Stomach (tissue), 4 donors: Measurements from ENCODE around the gene TMEM135.

Source experiments
- EP300 ChIP-seq: sonication (generic); formaldehyde crosslinking; IDR thresholded peaks from one replicate; pipeline ENCODE4 v1.6.1; 2017; ENCODE audit warnings: antibody characterized with exemption
- POLR2A ChIP-seq, 4 donors: fragments of 450-650 bp; IDR thresholded peaks; one replicate each; pipeline ENCODE4 v1.6.1; 2016; ENCODE audit warnings: antibody characterized with exemption in 4 of 4, control low read depth in 2 of 4, mild to moderate bottlenecking in 1 of 4, moderate library complexity in 1 of 4
- POLR2AphosphoS5 ChIP-seq, 3 donors: sonication (generic); formaldehyde crosslinking; IDR thresholded peaks; one replicate each; pipeline ENCODE4 v1.6.1; 2016; ENCODE audit warnings: antibody characterized with exemption in 3 of 3
- TF ChIP-seq, protein P1 (sequence below), 7 experiments: fragments of 450-650 bp in 4 of 7; fragments of 200-600 bp in 3 of 7; sonication (generic) in 3 of 7; IDR thresholded peaks; one replicate each; pipeline ENCODE4 v1.5.1; 2016 to 2019; ENCODE audit warnings: antibody characterized with exemption in 7 of 7, control low read depth in 2 of 7, mild to moderate bottlenecking in 1 of 7

DNA sequence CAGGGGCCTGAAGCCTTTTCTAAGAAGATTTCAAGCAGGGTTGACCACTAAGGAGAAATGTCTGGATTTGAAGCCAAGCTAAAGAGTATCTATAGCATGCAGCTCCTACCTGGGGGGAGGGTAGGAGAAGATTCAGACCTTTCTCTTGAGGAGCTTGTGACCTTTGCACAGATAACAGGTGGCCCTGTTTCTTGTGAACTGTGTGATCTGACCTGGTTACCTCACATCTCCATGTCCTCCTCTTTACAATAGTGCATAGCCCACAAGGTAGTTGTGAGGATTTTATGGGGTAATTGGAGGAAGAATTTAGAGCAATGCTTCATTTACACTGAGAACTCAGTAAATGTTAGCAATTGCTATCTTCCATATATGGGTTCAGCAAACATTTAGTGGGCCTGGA is 310.1 kb downstream of the TMEM135 start:
- TF ChIP-seq POLR2AphosphoS5 (IDR thresholded peaks at IDR 0.05) (no peak), POLR2A (IDR thresholded peaks at IDR 0.05) (no peak), EP300 (no peak)
- TF ChIP-seq, protein P1, sequence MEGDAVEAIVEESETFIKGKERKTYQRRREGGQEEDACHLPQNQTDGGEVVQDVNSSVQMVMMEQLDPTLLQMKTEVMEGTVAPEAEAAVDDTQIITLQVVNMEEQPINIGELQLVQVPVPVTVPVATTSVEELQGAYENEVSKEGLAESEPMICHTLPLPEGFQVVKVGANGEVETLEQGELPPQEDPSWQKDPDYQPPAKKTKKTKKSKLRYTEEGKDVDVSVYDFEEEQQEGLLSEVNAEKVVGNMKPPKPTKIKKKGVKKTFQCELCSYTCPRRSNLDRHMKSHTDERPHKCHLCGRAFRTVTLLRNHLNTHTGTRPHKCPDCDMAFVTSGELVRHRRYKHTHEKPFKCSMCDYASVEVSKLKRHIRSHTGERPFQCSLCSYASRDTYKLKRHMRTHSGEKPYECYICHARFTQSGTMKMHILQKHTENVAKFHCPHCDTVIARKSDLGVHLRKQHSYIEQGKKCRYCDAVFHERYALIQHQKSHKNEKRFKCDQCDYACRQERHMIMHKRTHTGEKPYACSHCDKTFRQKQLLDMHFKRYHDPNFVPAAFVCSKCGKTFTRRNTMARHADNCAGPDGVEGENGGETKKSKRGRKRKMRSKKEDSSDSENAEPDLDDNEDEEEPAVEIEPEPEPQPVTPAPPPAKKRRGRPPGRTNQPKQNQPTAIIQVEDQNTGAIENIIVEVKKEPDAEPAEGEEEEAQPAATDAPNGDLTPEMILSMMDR (IDR thresholded peaks at IDR 0.05) = no peak
